HepG2 (cell line): ENCODE measurements around the gene WDR20. TPM values are rescaled to one million over a fixed set of nuclear protein-coding genes. Genes with fewer than 3 reads are reported as not detected.

Experiments
- CERS6 ChIP-seq: sonication (generic); formaldehyde crosslinking; IDR thresholded peaks from 2 replicates; pipeline ENCODE4 v1.5.0; 2020; ENCODE audit warnings: missing genetic modification reagents
- ZNF24 ChIP-seq: fragments of 450-650 bp; IDR thresholded peaks from 2 replicates; pipeline ENCODE4 v1.6.1; 2017; ENCODE audit warnings: antibody characterized with exemption, mild to moderate bottlenecking
- ZNF616 ChIP-seq: sonication (generic); formaldehyde crosslinking; IDR thresholded peaks from 2 replicates; pipeline ENCODE4 v1.5.0; 2020; ENCODE audit warnings: low read depth, mild to moderate bottlenecking, missing genetic modification reagents
- ZNF646 ChIP-seq: sonication (generic); formaldehyde crosslinking; IDR thresholded peaks from 2 replicates; pipeline ENCODE4 v1.9.0; 2021; ENCODE audit warnings: mild to moderate bottlenecking, missing genetic modification reagents
- polyA plus RNA-seq, 8 experiments: library from polyadenylated mRNA; depleted of rRNA in 3 of 8; stranded (reverse) in 7 of 8; unstranded in 1 of 8; fragments of >200 nt; fragmentation: Illumina TruSeq in 4 of 8; extraction: Trizol in 4 of 8; gene quantifications; 2 replicates each; pipeline versions ENCODE4 v1.2.1 to v1.2.3, GENCODE V29; 2011 to 2016; ENCODE audit warnings: low read depth in 4 of 8, missing spikeins in 1 of 8, mixed read lengths in 1 of 8; ENCODE audit not compliant: insufficient read depth in 1 of 8
- total RNA-seq, 5 experiments: library from RNA; depleted of rRNA; stranded (reverse); fragments of >200 nt; fragmentation: Illumina TruSeq; extraction: Trizol; gene quantifications; 2 replicates each; pipeline ENCODE4 v1.2.3, GENCODE V29; 2016; ENCODE audit warnings: low read depth in 1 of 5
- TF ChIP-seq, protein P1 (sequence below), 2 experiments: fragments of 450-650 bp in 1 of 2; sonication (generic) in 1 of 2; formaldehyde crosslinking in 1 of 2; IDR thresholded peaks; 2 replicates each; pipeline versions ENCODE4 v1.6.1 to v1.8.0; 2016 to 2022; ENCODE audit warnings: antibody characterized with exemption in 1 of 2, mild to moderate bottlenecking in 1 of 2, missing genetic modification reagents in 1 of 2
- TF ChIP-seq, protein P2 (sequence below): sonication (generic); formaldehyde crosslinking; IDR thresholded peaks from 2 replicates; pipeline ENCODE4 v1.4.0; 2020; ENCODE audit warnings: missing genetic modification reagents

Gene WDR20
- total and polyA plus RNA-seq, 2 of the 13 experiments (the other 11 are each of a cell fraction or from before 2014, with no cell fraction given): 10.4 to 23.2 TPM

GRCh38 chr14:102139286-102140026 is at the start of gene WDR20 (continued):
- no peak for TF ChIP-seq ZNF646 (CRISPR knock-in tag)
- TF ChIP-seq, protein P1, sequence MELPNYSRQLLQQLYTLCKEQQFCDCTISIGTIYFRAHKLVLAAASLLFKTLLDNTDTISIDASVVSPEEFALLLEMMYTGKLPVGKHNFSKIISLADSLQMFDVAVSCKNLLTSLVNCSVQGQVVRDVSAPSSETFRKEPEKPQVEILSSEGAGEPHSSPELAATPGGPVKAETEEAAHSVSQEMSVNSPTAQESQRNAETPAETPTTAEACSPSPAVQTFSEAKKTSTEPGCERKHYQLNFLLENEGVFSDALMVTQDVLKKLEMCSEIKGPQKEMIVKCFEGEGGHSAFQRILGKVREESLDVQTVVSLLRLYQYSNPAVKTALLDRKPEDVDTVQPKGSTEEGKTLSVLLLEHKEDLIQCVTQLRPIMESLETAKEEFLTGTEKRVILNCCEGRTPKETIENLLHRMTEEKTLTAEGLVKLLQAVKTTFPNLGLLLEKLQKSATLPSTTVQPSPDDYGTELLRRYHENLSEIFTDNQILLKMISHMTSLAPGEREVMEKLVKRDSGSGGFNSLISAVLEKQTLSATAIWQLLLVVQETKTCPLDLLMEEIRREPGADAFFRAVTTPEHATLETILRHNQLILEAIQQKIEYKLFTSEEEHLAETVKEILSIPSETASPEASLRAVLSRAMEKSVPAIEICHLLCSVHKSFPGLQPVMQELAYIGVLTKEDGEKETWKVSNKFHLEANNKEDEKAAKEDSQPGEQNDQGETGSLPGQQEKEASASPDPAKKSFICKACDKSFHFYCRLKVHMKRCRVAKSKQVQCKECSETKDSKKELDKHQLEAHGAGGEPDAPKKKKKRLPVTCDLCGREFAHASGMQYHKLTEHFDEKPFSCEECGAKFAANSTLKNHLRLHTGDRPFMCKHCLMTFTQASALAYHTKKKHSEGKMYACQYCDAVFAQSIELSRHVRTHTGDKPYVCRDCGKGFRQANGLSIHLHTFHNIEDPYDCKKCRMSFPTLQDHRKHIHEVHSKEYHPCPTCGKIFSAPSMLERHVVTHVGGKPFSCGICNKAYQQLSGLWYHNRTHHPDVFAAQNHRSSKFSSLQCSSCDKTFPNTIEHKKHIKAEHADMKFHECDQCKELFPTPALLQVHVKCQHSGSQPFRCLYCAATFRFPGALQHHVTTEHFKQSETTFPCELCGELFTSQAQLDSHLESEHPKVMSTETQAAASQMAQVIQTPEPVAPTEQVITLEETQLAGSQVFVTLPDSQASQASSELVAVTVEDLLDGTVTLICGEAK (IDR thresholded peaks at IDR 0.05): no peak
- TF ChIP-seq, protein P1 (CRISPR knock-in tag; IDR thresholded peaks at IDR 0.05): no peak
- TF ChIP-seq ZNF24: no peak
- no peak for TF ChIP-seq ZNF616 (CRISPR knock-in tag)
- TF ChIP-seq, protein P2, sequence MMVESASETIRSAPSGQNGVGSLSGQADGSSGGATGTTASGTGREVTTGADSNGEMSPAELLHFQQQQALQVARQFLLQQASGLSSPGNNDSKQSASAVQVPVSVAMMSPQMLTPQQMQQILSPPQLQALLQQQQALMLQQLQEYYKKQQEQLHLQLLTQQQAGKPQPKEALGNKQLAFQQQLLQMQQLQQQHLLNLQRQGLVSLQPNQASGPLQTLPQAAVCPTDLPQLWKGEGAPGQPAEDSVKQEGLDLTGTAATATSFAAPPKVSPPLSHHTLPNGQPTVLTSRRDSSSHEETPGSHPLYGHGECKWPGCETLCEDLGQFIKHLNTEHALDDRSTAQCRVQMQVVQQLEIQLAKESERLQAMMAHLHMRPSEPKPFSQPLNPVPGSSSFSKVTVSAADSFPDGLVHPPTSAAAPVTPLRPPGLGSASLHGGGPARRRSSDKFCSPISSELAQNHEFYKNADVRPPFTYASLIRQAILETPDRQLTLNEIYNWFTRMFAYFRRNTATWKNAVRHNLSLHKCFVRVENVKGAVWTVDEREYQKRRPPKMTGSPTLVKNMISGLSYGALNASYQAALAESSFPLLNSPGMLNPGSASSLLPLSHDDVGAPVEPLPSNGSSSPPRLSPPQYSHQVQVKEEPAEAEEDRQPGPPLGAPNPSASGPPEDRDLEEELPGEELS: peak; percentile 43; the same call in 1 of the 2 replicates
- TF ChIP-seq CERS6: no peak
